Endothelial cell of umbilical vein (primary cell): Measurements from ENCODE around the gene CCNB1IP1.

Experiments
- CTCF ChIP-seq, 2 donors: IDR thresholded peaks; 1 replicate in 1 of 2; 2 replicates in 1 of 2; pipeline ENCODE4 v1.5.1; 2011; ENCODE audit warnings: low read length in 2 of 2, mild to moderate bottlenecking in 2 of 2, moderate library complexity in 2 of 2, control low read depth in 1 of 2, inconsistent platforms in 1 of 2, low read depth in 1 of 2; ENCODE audit not compliant: insufficient read depth in 1 of 2; ENCODE audit errors: extremely low read depth in 1 of 2
- FOS ChIP-seq: IDR thresholded peaks from 2 replicates; pipeline ENCODE4 v1.6.1; 2011; ENCODE audit warnings: mild to moderate bottlenecking, low read length, moderate library complexity, borderline replicate concordance; ENCODE audit not compliant: insufficient read depth
- MAX ChIP-seq: IDR thresholded peaks from 2 replicates; pipeline ENCODE4 v1.6.1; 2011; ENCODE audit not compliant: insufficient read depth, insufficient read length
- MYC ChIP-seq: IDR thresholded peaks from one replicate; pipeline ENCODE4 v1.6.1; 2011; ENCODE audit warnings: mild to moderate bottlenecking, low read depth, low read length
- POLR2A ChIP-seq: IDR thresholded peaks from 2 replicates; pipeline ENCODE4 v1.6.1; 2012; ENCODE audit warnings: low read depth, mild to moderate bottlenecking, control low read depth, low read length
- POLR2AphosphoS5 ChIP-seq: IDR thresholded peaks from 2 replicates; pipeline ENCODE4 v1.6.1; 2012; ENCODE audit warnings: low read depth, mild to moderate bottlenecking, control low read depth, low read length, moderate library complexity; ENCODE audit not compliant: insufficient read depth

- TF ChIP-seq CTCF (IDR thresholded peaks at IDR 0.05; ENCODE audit: extremely low read depth in 1 of 2, insufficient read depth in 1 of 2, low read depth in 1 of 2, low read length in 2 of 2) (no peak), POLR2A (no peak), POLR2AphosphoS5 (no peak), MAX (no peak), FOS (no peak), MYC (no peak)
These were observed 38.0 kb downstream of the CCNB1IP1 start for GRCh38 chr14:20295067-20295466.
